GM18870 (cell line): ENCODE results near the gene CDH3.
"Not testable (repeated sequence)": the region's sequence is repeated elsewhere in the genome, so short reads cannot be mapped to it uniquely, and the experiment has no call there.

Experiments
- ATAC-seq: cut with Tn5 transposase; IDR thresholded peaks from one replicate; pipeline ENCODE4 v1.9.1; 2021; ENCODE audit warnings: moderate library complexity; ENCODE audit not compliant: unreplicated experiment

Gene CDH3

DNA sequence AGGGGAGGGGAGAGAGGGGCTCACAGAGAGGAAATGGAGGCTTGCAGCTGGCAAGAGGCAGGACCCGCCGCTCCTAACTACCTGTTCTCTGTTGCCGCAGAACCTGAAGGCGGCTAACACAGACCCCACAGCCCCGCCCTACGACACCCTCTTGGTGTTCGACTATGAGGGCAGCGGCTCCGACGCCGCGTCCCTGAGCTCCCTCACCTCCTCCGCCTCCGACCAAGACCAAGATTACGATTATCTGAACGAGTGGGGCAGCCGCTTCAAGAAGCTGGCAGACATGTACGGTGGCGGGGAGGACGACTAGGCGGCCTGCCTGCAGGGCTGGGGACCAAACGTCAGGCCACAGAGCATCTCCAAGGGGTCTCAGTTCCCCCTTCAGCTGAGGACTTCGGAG is 53.0 kb downstream of the CDH3 start:
- no peak for ATAC-seq

DNA sequence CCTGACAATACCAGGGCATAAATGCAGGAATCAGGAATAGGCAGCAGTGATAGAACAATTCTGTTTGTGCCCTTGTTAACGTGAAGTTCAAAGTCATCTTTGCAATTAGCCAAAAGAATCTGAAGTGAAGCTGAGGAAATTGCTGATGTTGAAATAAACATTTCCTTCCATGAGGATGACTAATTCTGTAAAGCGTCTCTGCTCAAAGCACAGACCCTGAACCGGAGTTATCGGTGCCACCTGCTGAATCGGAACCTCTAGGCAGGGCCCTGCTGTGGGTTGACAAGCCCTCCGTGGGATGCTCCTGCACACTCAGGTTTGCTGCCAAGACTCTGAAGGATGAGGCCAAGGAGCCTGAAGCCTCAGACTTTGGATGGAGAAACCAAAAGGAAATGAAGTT is 55.0 kb downstream of the CDH3 start:
- no peak for ATAC-seq

DNA sequence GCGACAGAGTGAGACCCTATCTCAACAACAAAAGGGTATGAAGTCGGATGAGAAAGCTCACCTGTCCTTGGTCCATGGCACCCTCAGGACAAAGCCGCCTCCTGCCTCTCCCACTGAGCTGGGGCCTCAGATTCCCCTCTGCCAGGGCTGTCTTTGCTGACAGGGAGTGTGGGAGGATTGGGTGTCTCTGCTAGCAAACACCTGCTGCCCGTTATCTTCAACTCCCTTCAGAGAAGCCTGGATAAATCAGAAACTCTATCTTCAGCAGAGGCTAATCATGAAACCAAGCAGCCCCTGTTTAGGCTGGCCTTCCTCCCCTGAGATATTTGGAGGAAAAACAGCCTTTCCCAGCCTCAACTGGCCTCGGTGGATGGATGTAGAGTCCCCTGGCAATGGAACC is 55.7 kb downstream of the CDH3 start:
- ATAC-seq, result no peak

DNA sequence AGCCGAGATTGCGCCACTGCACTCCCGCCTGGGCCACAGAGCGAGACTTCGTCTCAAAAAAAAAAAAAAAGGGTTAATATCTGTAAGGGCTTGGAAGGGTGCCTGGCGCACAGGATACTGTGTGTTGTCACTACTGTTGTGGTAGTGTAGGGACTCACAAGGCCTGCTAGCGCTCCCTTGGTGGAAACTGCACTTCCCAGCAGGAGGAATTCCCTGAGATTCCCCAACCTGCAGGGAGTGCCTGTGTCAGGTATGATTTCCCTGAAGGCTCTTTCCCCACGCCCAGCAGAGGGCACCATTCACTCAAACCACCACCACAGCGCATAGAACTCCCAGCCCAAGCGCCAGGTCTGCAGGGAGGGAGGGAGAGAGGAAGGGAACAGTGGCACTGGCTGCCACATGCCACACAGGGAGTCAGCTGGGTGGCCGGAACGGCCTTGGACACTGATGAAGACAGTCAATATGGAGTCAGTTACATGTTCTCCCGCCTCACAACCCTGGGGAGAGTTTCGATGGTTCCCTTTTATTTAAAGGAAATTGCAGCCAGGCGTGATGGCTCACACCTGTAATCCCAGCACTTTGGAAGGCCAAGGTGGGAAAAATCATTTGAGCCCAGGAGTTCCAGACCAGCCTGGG is 59.2 kb downstream of the CDH3 start:
- ATAC-seq, result no peak

DNA sequence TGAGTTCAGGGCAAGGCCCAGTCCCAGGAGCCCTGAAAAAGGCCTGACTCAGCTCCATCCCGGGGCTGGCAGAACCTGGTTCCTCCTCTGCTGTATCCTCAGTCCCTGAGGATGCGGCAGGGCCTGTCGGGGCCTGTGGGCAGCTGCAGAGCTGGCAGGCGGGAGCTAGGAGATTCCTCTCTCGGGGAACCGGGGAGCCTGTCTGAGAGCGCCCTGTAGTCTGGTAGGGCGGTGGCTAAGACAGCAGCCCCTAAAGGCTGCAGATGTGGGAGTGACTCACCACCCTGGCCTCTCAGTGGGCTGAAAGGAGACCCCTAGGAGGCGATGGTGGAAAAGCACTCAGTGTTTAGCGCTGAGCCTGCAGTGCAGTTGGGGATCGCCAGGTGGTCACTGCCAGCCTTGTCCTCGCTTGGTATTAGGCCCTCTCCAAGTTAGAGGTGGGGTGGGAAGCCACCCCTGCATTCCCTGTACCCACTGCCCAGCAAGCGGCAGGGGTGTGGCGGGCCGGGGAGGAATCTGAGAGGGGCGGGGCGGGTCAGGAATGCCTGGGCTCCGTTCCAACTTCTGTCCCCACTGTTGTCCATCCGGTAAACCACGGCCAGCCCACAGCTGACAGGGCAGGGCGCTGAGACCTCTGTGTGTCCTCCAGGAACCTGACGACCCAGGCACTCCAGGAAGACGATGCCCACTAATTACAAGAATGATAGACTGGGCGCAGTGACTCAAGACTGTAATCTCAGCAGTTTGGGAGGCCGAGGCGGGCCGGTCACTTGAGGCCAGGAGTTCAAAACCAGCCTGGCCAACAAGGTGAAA is 62.4 kb downstream of the CDH3 start:
- ATAC-seq, result no peak

DNA sequence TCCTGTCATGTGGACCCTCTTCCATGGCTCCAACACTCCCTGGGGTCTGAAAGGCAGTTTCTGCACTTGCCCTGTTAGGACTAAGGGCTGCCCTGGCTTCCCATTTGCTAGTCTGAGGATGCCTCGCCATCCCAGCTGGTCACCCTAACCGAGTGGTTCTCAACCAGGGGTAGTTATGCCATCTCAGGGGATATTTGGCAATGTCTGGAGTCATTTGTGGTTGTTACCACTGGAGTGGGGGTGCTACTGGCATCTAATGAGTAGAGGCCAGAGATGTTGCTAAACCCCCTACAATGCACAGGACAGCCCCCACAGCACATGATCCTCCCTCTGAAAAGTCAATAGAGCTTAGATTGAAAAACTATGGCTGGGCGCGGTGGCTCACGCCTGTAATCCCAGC is 65.1 kb downstream of the CDH3 start:
- no peak for ATAC-seq

DNA sequence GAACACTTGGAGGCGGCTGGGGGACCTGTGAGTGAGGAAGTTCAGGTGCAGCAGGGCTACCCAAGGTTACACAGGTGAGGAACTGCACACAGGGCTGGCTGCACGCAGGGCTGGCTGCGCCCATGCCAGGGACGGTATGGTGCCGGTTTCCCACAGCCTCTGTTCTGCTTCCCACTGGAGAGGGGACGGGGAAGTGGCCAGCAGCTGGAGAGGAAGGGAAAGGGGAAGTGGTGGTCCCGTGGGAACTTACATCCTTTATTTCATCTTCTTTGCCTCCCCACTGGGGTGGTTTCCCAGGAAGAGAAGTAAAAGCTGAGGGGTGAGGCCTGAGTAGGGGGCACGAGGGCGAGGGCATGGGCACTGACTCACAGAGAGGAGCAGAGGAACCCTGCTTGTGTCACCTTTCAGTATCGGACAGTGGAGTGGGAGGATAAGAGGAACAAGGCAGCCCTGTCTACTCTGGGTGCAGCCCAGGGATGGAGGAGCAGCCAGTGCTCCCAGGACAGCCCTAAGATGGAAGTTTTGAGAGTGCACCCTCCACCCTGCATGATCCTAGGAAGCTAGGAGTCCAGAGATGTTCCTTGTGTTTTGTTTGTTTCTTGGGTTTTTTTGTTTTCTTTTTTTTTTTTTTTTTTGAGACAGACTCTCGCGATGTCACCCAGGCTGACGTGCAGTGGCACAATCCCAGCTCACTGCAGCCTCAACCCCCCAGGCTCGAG is 66.5 kb downstream of the CDH3 start:
- ATAC-seq, result no peak

DNA sequence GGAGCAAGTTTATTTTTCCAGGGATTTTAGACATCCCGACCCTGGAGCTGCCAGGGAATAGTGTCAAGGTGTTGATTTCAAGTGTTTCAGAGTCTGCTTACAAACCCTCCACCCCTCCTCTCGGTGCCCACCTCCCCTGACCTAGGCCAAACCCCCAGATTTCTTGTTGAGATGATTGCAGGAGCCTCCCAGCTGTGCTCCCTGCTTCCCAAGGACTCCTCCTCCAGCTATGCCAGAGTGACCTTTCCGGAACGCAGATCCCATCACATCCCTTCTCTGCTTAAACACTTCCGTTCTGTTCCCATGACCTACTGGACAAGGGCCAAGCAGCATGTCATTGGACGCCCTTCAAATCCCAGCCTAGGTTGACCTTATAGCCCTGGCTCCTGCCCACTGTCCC is 68.3 kb downstream of the CDH3 start:
- ATAC-seq, result no peak

DNA sequence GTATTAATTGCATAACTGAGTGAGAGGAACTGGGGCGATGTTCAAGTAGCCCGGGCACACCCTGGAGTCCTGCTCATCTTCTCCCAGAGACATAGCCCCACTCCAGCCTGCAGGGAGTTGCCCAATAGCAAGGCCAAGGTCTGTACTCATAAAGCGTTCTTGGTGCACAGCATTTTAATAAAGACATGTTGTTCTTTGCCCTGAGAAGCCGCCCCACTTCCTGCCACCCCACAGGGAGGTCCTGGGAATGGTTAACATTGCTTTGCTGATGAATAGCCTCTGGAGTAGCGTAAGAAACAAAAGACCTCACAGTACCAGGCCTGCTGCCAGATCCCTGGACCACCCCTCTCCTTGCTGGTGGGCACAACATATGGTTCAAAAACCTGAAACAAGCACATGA is 70.4 kb downstream of the CDH3 start:
- no peak for ATAC-seq

DNA sequence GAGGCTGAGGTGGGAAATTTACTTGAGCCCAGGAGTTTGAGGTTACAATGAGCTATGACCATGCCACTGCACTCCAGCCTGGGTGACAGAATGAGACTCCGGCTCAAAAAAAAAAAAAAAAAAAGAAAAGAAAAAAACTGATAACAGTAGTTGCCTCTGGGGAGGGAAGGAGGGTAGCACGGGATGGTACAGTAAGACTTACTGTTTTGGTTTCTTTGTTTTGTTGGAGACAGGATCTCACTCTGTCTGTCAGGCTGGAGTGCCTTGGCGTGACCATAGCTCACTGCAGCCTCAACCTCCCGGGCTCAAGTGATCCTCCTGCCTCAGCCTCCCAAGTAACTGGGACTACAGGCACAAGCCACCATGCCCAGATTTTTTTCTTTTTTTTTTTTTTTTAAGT is 71.4 kb downstream of the CDH3 start:
- not testable (repeated sequence) for ATAC-seq

DNA sequence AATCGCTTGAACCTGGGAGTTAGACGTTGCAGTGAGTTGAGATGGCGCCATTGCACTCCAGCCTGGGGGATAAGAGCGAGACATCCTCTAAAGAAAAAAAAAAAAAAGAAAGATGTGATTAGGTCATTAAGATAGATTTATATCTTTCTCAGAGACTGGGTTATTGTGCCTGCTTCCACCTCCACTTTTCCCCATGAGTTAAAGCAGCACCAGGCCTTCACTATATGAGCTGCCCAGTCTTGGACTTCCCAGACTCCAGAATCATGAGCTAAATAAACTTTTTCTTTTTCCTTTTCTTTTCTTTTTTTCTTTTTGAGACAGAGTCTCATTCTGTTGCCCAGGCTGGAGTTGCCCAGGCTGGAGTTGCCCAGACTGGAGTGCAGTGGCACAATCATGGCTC is 72.6 kb downstream of the CDH3 start:
- no peak for ATAC-seq

DNA sequence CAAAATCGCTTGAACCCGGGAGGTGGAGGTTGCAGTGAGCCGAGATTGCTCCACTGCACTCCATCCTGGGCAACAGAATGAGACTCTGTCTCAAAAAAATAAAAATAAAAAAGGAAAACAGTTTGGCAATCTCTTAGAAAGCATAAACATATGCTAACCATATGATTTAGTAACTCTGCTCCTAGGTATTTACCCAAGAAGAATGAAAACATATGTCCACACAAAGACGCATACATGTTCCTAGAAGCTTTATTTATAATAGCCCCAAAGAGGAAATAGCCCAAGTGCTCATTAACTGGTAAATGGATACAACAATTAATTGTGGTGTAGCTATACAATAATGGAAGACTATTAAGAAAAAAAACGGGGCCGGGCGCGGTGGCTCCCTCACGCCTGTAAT is 73.5 kb downstream of the CDH3 start:
- ATAC-seq, result no peak

DNA sequence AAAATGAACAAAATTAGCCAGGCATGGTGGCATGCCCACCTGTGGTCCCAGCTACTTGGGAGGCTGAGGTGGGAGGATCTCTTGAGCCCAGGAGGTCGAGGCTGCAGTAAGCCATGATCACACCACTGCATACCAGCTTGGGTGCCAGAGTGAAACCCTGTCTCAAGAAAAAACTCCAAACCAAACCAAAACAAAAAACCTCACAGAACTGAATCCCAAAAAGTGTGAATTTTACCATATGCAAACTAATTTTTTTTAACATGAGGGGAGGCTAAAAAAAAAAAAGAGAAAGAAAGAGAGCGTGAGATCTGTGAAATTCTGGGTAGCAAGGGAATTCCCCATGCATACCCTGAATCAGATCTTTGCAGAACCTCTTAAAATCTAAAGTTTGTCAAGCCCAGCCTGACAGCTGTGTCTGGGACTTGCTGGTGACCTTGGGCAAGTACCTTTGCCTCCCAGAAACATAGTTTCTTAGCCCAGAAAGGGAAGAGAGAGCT is 74.9 kb downstream of the CDH3 start:
- peak; percentile 57 for ATAC-seq

DNA sequence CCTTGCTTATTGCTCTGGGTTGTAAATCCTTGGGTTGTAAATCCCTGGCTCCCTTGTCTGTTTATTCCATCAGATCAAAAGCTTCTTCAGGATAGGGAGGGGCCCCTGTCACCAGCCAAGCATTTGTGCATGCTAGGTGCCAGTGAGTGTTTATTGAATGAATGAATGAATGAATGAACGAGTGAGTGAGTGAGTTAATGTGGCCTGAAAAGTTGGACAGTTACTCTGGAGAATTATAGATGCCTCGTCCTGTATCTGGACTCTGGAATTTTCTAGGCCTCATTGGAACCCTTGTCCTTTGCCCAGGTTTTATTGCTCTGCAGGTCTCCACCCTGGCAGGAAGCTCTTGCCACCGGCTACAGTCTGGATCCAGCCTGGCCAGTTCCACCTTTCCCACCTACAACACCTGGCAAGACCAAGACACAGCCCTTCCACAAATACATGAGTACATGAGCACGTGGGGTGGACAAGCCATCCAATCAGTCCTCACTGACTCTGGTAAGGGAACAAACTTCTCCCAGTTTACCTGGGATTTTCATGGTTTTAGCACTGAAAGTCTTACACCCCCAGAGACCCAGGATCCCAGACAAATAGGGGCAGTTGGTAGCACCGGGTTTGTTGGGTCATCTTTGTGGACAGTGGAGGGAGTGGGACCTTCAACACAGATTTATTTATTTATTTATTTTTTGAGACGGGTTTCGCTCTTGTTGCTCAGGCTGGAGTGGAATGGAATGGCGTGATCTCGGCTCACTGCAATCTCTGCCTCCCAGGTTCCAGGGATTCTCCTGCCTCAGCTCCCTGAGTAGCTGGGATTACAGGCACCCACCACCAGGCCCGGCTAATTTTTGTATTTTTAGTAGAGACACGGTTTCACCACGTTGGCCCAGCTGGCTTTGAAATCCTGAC is 77.3 kb downstream of the CDH3 start:
- no peak for ATAC-seq

DNA sequence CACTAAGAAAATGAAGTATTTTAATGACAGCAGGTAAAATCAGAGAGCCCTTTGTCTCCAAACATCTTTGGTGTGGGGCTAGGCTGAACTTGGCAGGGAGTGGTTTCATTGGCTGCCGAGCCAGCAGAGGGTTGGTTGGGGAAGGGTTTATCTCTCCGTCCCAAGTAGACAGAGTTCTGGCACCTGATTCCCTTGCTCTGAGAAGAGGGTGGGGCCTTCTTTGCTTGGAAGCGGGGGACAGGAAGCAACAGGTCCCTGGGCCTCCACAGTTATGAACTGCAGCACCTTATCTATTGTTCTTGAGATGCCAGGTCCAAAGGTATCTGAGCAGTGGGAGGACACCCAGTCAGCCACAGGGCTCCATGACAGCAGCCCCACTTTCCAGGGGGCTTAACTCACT is 79.7 kb downstream of the CDH3 start:
- ATAC-seq, result no peak

DNA sequence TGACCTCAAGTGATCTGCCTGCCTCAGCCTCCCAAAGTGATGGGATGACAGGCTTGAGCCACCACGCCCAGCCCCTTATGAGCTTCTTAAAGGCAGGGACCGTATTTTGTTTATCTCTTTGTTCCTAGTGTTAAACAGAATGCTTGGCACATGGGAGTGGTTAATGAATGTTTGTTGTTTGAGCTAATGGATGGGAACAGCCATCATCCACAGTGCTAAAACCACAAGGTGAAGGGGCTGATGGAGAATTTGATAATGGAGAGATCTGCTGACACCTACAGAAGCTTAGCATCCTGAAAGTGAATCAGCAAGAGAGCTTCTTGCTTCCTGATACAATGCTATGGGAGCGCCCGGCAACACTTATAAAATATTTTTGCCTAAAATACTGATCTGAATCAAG is 83.4 kb downstream of the CDH3 start:
- no peak for ATAC-seq

DNA sequence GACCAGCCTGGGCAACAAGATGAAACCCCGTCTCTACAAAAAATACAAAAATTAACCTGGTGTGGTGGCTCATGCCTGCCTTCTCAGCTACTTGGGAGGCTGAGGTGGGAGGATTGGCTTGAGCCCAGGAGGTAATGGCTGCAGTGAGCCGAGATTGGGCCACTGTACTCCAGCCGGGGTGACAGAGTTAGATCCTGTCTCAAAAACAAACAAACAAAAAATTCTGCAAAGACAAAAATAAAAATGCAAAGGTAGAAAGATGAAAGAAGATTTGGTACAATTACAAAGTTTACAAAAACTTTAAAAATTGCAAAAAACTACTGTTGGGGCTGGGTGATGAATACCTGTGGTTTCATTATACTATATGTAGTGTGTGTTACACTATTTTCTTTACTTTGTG is 86.5 kb downstream of the CDH3 start:
- no peak for ATAC-seq

DNA sequence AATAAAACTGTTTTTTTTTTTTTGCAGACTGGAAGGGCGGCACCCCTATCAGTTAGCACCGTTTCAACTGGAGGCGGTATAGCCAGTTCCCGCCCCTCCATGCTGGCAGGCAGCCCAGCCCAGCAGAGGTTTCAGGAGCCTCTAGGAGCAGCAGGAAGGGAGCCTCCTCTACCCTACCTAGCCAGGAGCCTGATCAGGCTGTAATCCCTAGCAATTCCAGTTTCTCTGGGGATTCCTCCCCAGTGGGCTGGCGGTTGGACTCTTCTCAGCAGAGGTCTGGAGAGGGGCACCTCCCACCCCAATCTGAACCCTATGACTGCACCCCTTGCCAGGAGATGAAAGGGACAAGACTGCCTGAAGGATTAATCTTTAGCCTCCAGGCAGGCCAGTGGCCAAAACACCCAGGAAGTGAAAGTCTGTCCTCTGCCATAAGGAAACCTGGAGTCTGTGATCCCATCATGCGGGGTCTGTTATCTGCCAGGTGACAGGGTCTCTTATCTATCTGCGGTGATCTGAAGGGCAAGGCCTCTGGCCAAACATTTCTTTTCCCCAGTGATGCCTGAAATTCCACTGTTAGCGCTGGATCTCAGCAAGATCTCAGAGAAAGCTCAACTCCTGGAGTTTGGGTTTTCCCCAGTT is 87.1 kb downstream of the CDH3 start:
- no peak for ATAC-seq

DNA sequence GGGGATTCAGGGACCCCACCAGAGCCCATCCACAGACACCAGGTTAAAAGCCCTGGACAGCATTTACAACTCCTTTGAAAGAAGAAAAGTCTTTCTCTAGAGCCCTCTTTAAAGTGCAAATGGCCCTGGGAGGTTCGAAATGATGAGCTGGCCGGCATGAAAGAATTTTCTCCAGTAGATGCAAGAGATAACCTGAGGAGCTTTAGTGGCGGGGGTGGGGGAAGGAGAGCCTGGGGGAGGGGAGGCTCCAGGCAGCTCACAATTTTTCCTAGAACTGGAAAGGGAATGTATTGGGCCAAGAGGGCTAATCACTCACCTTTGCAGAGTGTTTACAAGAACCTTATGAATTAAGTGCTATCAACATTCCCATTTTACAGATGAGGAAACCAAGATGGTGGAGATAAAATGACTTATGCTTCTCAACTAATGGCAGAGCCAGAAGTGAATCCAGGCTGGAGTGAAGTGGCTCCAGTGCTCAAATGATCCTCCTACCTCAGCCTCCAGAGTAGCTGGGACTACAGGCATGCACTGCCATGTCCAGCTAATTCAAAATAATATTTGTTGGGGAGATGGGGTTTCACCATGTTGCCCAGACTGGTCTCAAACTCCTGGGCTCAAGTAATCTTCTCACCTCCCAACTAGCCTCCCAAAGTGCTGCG is 87.8 kb downstream of the CDH3 start:
- no peak for ATAC-seq

DNA sequence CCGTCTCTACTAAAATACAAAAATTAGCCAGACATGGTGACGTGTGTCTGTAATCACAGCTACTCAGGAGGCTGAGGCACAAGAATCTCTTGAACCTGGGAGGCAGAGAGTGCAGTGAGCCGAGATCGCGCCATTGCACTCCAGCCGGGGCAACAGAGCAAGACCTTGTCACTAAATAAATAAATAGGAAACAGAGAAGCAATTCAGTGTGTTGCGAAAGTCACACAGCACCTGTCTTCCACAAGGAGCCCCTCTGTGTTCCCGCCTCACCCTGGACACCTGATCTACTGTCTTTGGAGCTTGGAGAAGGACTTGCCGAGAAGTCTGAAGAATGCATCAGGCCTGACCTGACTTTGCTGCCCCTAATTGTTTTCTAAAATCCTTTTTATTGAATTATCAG is 88.5 kb downstream of the CDH3 start:
- ATAC-seq, result no peak
